Measurements from ENCODE around the gene ITPA.
A peak's percentile ranks its signal among the peaks of the same experiment; 100 is the strongest.

ITPA gene

DNA sequence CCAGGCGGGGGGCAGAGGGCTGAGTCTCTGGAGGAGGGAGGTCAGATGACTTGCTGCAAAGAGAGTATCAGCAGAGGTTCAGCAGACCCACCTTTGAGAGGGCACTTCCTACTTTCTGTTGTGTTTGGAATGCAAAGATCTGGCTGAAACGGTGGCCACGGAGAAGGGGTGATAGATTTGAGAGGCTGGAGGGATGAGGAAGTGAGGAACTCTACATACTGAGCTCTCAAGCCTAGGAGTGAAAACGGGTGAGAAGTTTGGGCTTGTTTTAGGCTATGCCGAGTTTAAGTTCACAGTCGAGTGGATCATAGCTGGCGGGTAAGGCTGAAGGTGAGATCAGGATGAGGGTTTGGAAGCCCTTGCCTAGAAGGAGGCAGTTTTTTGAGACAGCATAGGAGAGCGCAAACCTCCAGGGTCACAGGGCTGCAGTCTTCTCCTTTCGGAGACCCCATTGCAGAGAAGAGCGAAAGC lies 477 bp upstream of the ITPA start:
- Histone ChIP-seq H4K20me1 (ENCODE audit: insufficient read depth, low read length, poor library complexity, severe bottlenecking) (peaks cover 3% of the 10 kb centered on the region), H3K79me2 (ENCODE audit: insufficient read depth, low read length) (peaks cover 37% of the 10 kb centered on the region), H3K9me3 (ENCODE audit: insufficient read depth, low read depth, low read length) (no peaks in the 10 kb centered on the region), H3K4me1 (ENCODE audit: insufficient read depth, low read length, poor library complexity, severe bottlenecking) (peaks cover 18% of the 10 kb centered on the region), H3K4me2 (ENCODE audit: low read depth, low read length, poor library complexity, severe bottlenecking) (peak overlapping the region; percentile 100), H2AFZ (ENCODE audit: low read length) (peak overlapping the region; percentile 97), H3K9ac (ENCODE audit: low read depth, low read length, poor library complexity, severe bottlenecking) (peak overlapping the region; percentile 88), H3K4me3 (ENCODE audit: low read length, poor library complexity, severe bottlenecking) (peak overlapping the region; percentile 90), H3K9me2 (replicated peaks; ENCODE audit: low read depth, low read length) (no peaks in the 10 kb centered on the region), H3K36me3 (ENCODE audit: insufficient read depth, low read length) (no peaks in the 10 kb centered on the region), H3K27me3 (ENCODE audit: insufficient read depth, low read length, poor library complexity, severe bottlenecking) (no peaks in the 10 kb centered on the region), H3F3A (ENCODE audit: low read depth) (no peaks in the 10 kb centered on the region)
- TF ChIP-seq, protein P1, sequence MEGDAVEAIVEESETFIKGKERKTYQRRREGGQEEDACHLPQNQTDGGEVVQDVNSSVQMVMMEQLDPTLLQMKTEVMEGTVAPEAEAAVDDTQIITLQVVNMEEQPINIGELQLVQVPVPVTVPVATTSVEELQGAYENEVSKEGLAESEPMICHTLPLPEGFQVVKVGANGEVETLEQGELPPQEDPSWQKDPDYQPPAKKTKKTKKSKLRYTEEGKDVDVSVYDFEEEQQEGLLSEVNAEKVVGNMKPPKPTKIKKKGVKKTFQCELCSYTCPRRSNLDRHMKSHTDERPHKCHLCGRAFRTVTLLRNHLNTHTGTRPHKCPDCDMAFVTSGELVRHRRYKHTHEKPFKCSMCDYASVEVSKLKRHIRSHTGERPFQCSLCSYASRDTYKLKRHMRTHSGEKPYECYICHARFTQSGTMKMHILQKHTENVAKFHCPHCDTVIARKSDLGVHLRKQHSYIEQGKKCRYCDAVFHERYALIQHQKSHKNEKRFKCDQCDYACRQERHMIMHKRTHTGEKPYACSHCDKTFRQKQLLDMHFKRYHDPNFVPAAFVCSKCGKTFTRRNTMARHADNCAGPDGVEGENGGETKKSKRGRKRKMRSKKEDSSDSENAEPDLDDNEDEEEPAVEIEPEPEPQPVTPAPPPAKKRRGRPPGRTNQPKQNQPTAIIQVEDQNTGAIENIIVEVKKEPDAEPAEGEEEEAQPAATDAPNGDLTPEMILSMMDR (conservative IDR thresholded peaks at IDR 0.05; ENCODE audit: low read length) = no peak

DNA sequence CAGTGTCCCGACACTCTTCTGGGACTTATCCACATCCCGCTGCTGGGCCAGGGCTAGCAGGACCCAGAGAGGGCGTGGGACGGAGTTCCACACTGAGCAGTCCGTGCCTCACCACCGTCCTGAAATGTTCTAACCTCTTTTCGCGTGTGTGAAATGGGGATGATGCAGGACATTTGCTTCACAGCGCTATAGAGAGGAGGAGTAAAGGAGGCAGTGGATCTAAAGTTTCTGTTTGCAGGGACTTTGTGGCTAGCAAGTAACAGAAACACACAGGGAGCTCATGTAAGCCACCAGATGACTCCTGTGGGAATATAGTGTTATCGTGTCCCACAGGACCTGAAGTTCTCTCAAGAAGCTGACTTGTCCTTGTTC lies 634 bp downstream of the ITPA start:
- Histone ChIP-seq H2AFZ (ENCODE audit: low read length) (peak overlapping the region; percentile 97), H3K27me3 (ENCODE audit: insufficient read depth, low read length, poor library complexity, severe bottlenecking) (no peaks in the 10 kb centered on the region), H3K36me3 (ENCODE audit: insufficient read depth, low read length) (no peaks in the 10 kb centered on the region), H3K4me2 (ENCODE audit: low read depth, low read length, poor library complexity, severe bottlenecking) (peak overlapping the region; percentile 100), H4K20me1 (ENCODE audit: insufficient read depth, low read length, poor library complexity, severe bottlenecking) (no peaks in the 10 kb centered on the region), H3K79me2 (ENCODE audit: insufficient read depth, low read length) (peaks cover 33% of the 10 kb centered on the region), H3K9me3 (ENCODE audit: insufficient read depth, low read depth, low read length) (no peaks in the 10 kb centered on the region), H3K9me2 (replicated peaks; ENCODE audit: low read depth, low read length) (no peaks in the 10 kb centered on the region), H3K9ac (ENCODE audit: low read depth, low read length, poor library complexity, severe bottlenecking) (peak overlapping the region; percentile 88), H3K4me1 (ENCODE audit: insufficient read depth, low read length, poor library complexity, severe bottlenecking) (peaks cover 18% of the 10 kb centered on the region), H3F3A (ENCODE audit: low read depth) (no peaks in the 10 kb centered on the region), H3K4me3 (ENCODE audit: low read length, poor library complexity, severe bottlenecking) (peak overlapping the region; percentile 90)
- TF ChIP-seq EZH2phosphoT487 (IDR thresholded peaks at IDR 0.05; ENCODE audit: borderline replicate concordance) = no peak
- TF ChIP-seq, protein P1 (conservative IDR thresholded peaks at IDR 0.05; ENCODE audit: low read length) = no peak

DNA sequence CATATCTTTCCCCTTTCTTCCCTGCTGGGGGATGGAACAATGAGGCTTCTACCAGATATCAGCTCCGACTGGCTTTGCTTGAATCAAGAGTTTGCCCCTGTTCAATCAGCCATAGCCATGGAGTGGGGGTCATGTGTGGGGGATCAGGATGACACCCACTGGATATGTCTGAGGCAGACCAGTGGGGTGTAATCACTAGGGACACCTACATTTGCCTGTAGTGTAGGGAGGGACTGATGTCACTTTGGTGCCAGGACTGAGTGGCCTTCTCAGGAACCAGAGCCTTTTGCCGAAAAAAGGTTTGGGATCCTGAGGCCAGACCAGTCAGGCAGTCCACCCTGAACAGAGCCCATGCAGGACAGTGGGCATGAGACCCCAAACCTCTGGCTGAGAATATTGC lies 1.0 kb downstream of the ITPA start:
- peak overlapping the region; percentile 100 for H3K4me2 ChIP-seq (ENCODE audit: low read depth, low read length, poor library complexity, severe bottlenecking)
- peaks cover 33% of the 10 kb centered on the region for H3K79me2 ChIP-seq (ENCODE audit: insufficient read depth, low read length)
- peak overlapping the region; percentile 90 for H3K4me3 ChIP-seq (ENCODE audit: low read length, poor library complexity, severe bottlenecking)
- no peak for TF ChIP-seq EZH2phosphoT487 (IDR thresholded peaks at IDR 0.05; ENCODE audit: borderline replicate concordance)
- TF ChIP-seq, protein P1 (conservative IDR thresholded peaks at IDR 0.05; ENCODE audit: low read length) = no peak
- H2AFZ ChIP-seq (ENCODE audit: low read length) = no peak overlapping the region
- H3F3A ChIP-seq (ENCODE audit: low read depth) = no peaks in the 10 kb centered on the region
- H3K9ac ChIP-seq (ENCODE audit: low read depth, low read length, poor library complexity, severe bottlenecking) = peak overlapping the region; percentile 88
- H3K36me3 ChIP-seq (ENCODE audit: insufficient read depth, low read length) = no peaks in the 10 kb centered on the region
- H3K9me2 ChIP-seq (replicated peaks; ENCODE audit: low read depth, low read length) = no peaks in the 10 kb centered on the region
- H3K27me3 ChIP-seq (ENCODE audit: insufficient read depth, low read length, poor library complexity, severe bottlenecking) = no peaks in the 10 kb centered on the region
- H3K9me3 ChIP-seq (ENCODE audit: insufficient read depth, low read depth, low read length) = no peaks in the 10 kb centered on the region
- H3K4me1 ChIP-seq (ENCODE audit: insufficient read depth, low read length, poor library complexity, severe bottlenecking) = peaks cover 18% of the 10 kb centered on the region
- no peaks in the 10 kb centered on the region for H4K20me1 ChIP-seq (ENCODE audit: insufficient read depth, low read length, poor library complexity, severe bottlenecking)

Measured in Loucy (cell line).